ENCODE results near the gene SLC44A3. TPM values are rescaled to one million over a fixed set of nuclear protein-coding genes. Genes with fewer than 3 reads are reported as not detected.

Gene SLC44A3
- total RNA-seq, 2 donors from 2014 or later: 5.5 to 6.3 TPM

- Histone ChIP-seq H3K4me1 (ENCODE audit: control insufficient read depth, insufficient read depth, low read length) (peaks cover 21% of the 10 kb centered on the region), H3K36me3 (ENCODE audit: control insufficient read depth, insufficient read depth, low read length) (no peaks in the 10 kb centered on the region), H3K4me3 (ENCODE audit: low read length) (no peak overlapping the region), H3K9me3 (ENCODE audit: control insufficient read depth, low read length) (no peaks in the 10 kb centered on the region), H3K27ac (ENCODE audit: low read depth, low read length) (no peak overlapping the region), H3K27me3 (ENCODE audit: control insufficient read depth, insufficient read depth, low read length, poor library complexity, severe bottlenecking) (no peaks in the 10 kb centered on the region), H3K9ac (ENCODE audit: extremely low read depth, low read length, poor library complexity, severe bottlenecking) (no peak overlapping the region)
- H3K27ac Mint-ChIP-seq: no peak overlapping the region
- TF ChIP-seq, protein P1, sequence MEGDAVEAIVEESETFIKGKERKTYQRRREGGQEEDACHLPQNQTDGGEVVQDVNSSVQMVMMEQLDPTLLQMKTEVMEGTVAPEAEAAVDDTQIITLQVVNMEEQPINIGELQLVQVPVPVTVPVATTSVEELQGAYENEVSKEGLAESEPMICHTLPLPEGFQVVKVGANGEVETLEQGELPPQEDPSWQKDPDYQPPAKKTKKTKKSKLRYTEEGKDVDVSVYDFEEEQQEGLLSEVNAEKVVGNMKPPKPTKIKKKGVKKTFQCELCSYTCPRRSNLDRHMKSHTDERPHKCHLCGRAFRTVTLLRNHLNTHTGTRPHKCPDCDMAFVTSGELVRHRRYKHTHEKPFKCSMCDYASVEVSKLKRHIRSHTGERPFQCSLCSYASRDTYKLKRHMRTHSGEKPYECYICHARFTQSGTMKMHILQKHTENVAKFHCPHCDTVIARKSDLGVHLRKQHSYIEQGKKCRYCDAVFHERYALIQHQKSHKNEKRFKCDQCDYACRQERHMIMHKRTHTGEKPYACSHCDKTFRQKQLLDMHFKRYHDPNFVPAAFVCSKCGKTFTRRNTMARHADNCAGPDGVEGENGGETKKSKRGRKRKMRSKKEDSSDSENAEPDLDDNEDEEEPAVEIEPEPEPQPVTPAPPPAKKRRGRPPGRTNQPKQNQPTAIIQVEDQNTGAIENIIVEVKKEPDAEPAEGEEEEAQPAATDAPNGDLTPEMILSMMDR (conservative IDR thresholded peaks at IDR 0.05): no peak
- no peaks in the 10 kb centered on the region for H3K27me3 Mint-ChIP-seq (ENCODE audit: insufficient read depth)
- DNase-seq: no peak
- 86 to 91% methylated on average over 1 to 3 of the region's 3 CpGs for WGBS, 2 experiments (ENCODE audit: insufficient coverage in 1 of 2, insufficient read length in 1 of 2)
- no peaks in the 10 kb centered on the region for H3K36me3 Mint-ChIP-seq (ENCODE audit: low read depth)
- H3K9me3 Mint-ChIP-seq: no peaks in the 10 kb centered on the region
- H3K4me3 Mint-ChIP-seq: no peak overlapping the region
- H3K4me1 Mint-ChIP-seq: peaks cover 37% of the 10 kb centered on the region
Measured at GRCh38 chr1:94804442-94804837, 15.7 kb upstream of the SLC44A3 start.

GRCh38 chr1:94805912-94806311, 14.2 kb upstream of the SLC44A3 start:
- Histone ChIP-seq H3K4me1 (ENCODE audit: control insufficient read depth, insufficient read depth, low read length) (peaks cover 21% of the 10 kb centered on the region), H3K27me3 (ENCODE audit: control insufficient read depth, insufficient read depth, low read length, poor library complexity, severe bottlenecking) (no peaks in the 10 kb centered on the region), H3K27ac (ENCODE audit: low read depth, low read length) (no peak overlapping the region), H3K36me3 (ENCODE audit: control insufficient read depth, insufficient read depth, low read length) (no peaks in the 10 kb centered on the region), H3K9ac (ENCODE audit: extremely low read depth, low read length, poor library complexity, severe bottlenecking) (no peak overlapping the region), H3K9me3 (ENCODE audit: control insufficient read depth, low read length) (no peaks in the 10 kb centered on the region), H3K4me3 (ENCODE audit: low read length) (no peak overlapping the region)
- Mint-ChIP-seq H3K4me1 (peaks cover 37% of the 10 kb centered on the region), H3K27me3 (ENCODE audit: insufficient read depth) (no peaks in the 10 kb centered on the region), H3K36me3 (ENCODE audit: low read depth) (no peaks in the 10 kb centered on the region), H3K9me3 (no peaks in the 10 kb centered on the region), H3K27ac (no peak overlapping the region), H3K4me3 (no peak overlapping the region)
- peak; percentile 85 for DNase-seq
- 40 to 66% methylated on average over 2 to 4 of the region's 4 CpGs for WGBS, 2 experiments (ENCODE audit: insufficient coverage in 1 of 2, insufficient read length in 1 of 2)
- TF ChIP-seq, protein P1 (conservative IDR thresholded peaks at IDR 0.05): peak; percentile 99

DNA sequence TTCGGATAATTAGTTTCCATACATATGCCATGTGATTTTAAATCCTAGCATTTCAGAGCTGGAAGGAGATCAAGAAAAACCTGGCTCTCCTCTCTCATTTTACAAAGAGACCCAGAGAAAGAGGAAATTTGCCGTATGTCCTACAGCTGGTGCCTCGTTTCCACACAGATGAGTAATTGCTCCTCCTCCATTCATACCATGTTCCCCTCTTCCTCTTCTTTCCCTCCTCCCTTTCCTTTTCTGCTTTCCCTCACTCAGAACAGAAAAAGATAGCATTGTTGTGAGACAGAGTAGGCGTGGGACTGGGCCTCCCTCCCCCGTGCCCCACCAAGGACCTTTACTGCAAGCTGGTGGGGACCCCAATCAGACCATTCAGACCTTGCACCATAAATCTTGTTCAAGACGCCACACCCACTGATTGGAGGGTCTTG, 13.7 kb upstream of the SLC44A3 start:
- H3K4me1 Mint-ChIP-seq: peaks cover 36% of the 10 kb centered on the region
- peak overlapping the region; percentile 54 for H3K27ac Mint-ChIP-seq
- no peak for DNase-seq
- TF ChIP-seq, protein P1 (conservative IDR thresholded peaks at IDR 0.05): no peak
- no peaks in the 10 kb centered on the region for H3K9me3 Mint-ChIP-seq
- Histone ChIP-seq H3K9ac (ENCODE audit: extremely low read depth, low read length, poor library complexity, severe bottlenecking) (no peak overlapping the region), H3K4me3 (ENCODE audit: low read length) (no peak overlapping the region), H3K27me3 (ENCODE audit: control insufficient read depth, insufficient read depth, low read length, poor library complexity, severe bottlenecking) (no peaks in the 10 kb centered on the region), H3K36me3 (ENCODE audit: control insufficient read depth, insufficient read depth, low read length) (no peaks in the 10 kb centered on the region), H3K27ac (ENCODE audit: low read depth, low read length) (no peak overlapping the region), H3K4me1 (ENCODE audit: control insufficient read depth, insufficient read depth, low read length) (peaks cover 21% of the 10 kb centered on the region), H3K9me3 (ENCODE audit: control insufficient read depth, low read length) (peaks cover 4% of the 10 kb centered on the region)
- H3K4me3 Mint-ChIP-seq: no peak overlapping the region
- 73 to 76% methylated on average over 3 to 6 of the region's 6 CpGs for WGBS, 2 experiments (ENCODE audit: insufficient coverage in 1 of 2, insufficient read length in 1 of 2)
- H3K36me3 Mint-ChIP-seq (ENCODE audit: low read depth): no peaks in the 10 kb centered on the region
- peaks cover 3% of the 10 kb centered on the region for H3K27me3 Mint-ChIP-seq (ENCODE audit: insufficient read depth)
